Caco-2 (cell line): Measurements from ENCODE around the gene PXK. TPM values are rescaled to one million over a fixed set of nuclear protein-coding genes. Genes with fewer than 3 reads are reported as not detected.

ENCODE experiments used
- BruUV-seq: library from RNA; stranded (reverse); fragments of 400-500 nt; replicated peaks from 2 replicates; lab custom pipeline; 2021; lab: Mats Ljungman, UMichigan
- CTCF ChIA-PET: fragments of 300-600 bp; sonication (Branson Sonifier 250); formaldehyde crosslinking; loops from one replicate; lab custom pipeline; 2022; ENCODE audit warnings: antibody characterized with exemption; lab: Charles Lee
- POLR2A ChIA-PET: fragments of 300-600 bp; sonication (Branson Sonifier 250); formaldehyde crosslinking; loops from one replicate; lab custom pipeline; 2022; ENCODE audit warnings: antibody characterized with exemption; lab: Charles Lee
- DNase-seq, 2 experiments: peaks; one replicate each; pipeline versions ENCODE4 v3.0.0 to v3.0.0-alpha.2; 2020 to 2022
- H3K27me3 ChIP-seq: replicated peaks from 2 replicates; pipeline ENCODE4 v1.6.0; 2011; ENCODE audit warnings: low read length; ENCODE audit not compliant: control insufficient read depth, insufficient read depth
- H3K36me3 ChIP-seq: 2 replicates; pipeline ENCODE4 v1.5.1; 2011; ENCODE audit warnings: low read length; ENCODE audit not compliant: control insufficient read depth, insufficient read depth
- H3K4me1 ChIP-seq: fragments of 250-450 bp; sonication (Bioruptor Pico); 2 replicates; pipeline ENCODE4 v1.5.1; 2020; ENCODE audit warnings: mild to moderate bottlenecking
- H3K4me3 ChIP-seq: 2 replicates; pipeline ENCODE4 v1.5.1; 2011; ENCODE audit warnings: low read depth, mild to moderate bottlenecking, control low read depth, low read length
- H3K9me3 ChIP-seq: fragments of 250-450 bp; sonication (Bioruptor Pico); 2 replicates; pipeline ENCODE4 v1.5.1; 2020; ENCODE audit warnings: mild to moderate bottlenecking, moderate library complexity
- H3K27ac Mint-ChIP-seq: one replicate; pipeline ENCODE4 v1.8.0; 2022; ENCODE audit warnings: mixed read lengths; ENCODE audit not compliant: unreplicated experiment
- H3K27me3 Mint-ChIP-seq: one replicate; pipeline ENCODE4 v1.8.0; 2022; ENCODE audit warnings: mixed read lengths; ENCODE audit not compliant: insufficient read depth, unreplicated experiment
- H3K36me3 Mint-ChIP-seq: one replicate; pipeline ENCODE4 v1.8.0; 2022; ENCODE audit warnings: mild to moderate bottlenecking, mixed read lengths; ENCODE audit not compliant: insufficient read depth, unreplicated experiment
- H3K4me1 Mint-ChIP-seq: one replicate; pipeline ENCODE4 v1.8.0; 2022; ENCODE audit warnings: low read depth, mixed read lengths; ENCODE audit not compliant: unreplicated experiment
- H3K4me3 Mint-ChIP-seq: one replicate; pipeline ENCODE4 v1.8.0; 2022; ENCODE audit warnings: mild to moderate bottlenecking, moderate library complexity, mixed read lengths; ENCODE audit not compliant: unreplicated experiment
- H3K9me3 Mint-ChIP-seq: one replicate; pipeline ENCODE4 v1.8.0; 2022; ENCODE audit warnings: mixed read lengths; ENCODE audit not compliant: unreplicated experiment
- intact Hi-C: fragments of 100-400 bp; cut with micrococcal nuclease; formaldehyde crosslinking; loops from one replicate; pipeline ENCODE4 v1.10.0; 2022; ENCODE audit not compliant: unreplicated experiment
- total RNA-seq: library from RNA; stranded (reverse); gene quantifications from 2 replicates; pipeline ENCODE4 v1.2.3, GENCODE V29; 2022
- TF ChIP-seq, protein P1 (sequence below), 2 experiments: fragments of 200-600 bp in 1 of 2; IDR thresholded peaks; 1 replicate in 1 of 2; 2 replicates in 1 of 2; pipeline versions ENCODE4 v1.5.1 to v1.8.0; 2011 to 2022; ENCODE audit warnings: antibody characterized with exemption in 1 of 2, control low read depth in 1 of 2, inconsistent platforms in 1 of 2, low read depth in 1 of 2, low read length in 1 of 2, mild to moderate bottlenecking in 1 of 2, moderate library complexity in 1 of 2; ENCODE audit not compliant: insufficient read depth in 1 of 2, severe bottlenecking in 1 of 2, unreplicated experiment in 1 of 2

Gene PXK
- total RNA-seq, 1 experiment from 2014 or later: 9.1 TPM

DNA sequence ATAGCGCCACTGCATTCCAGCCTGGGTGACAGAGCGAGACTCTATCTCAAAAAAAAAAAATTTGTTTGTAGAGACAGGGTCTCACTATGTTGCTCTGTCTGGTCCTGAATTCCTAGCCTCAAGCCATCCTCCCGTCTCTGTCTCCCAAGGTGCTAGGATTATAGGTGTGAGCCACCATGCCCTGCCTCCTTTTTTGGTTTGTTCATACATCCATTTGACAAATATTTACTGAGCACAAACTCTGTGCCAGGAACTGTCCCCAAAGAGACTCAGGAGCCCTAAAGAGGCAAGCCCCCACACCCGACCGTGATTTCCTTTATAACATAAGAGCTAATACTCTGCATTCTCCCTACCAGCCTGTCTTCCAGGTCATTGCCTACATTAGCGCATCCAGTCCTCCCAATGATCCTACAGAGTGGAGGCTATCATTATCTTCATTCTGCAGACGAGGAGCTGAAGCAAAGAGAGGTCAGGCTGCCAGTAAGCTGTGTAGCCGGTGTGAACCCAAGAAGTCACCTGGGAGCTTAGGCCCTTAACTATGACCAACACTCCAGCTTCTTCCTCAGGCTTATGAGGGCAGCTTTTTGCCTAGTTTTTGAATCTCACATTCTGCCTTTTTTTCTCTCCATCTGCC, 6.3 kb upstream of the PXK start:
- intact Hi-C loops: loop anchor here (5.0 to 10.0 kb wide), 2 partner anchors 211 to 308 kb away; partner anchors contain the start of gene ACOX2
- CTCF ChIA-PET: interaction anchor here (0.8 kb wide), 1 partner anchor 20 kb away, joined by 3 read pairs; the partner anchor contains the start of genes HTD2 and RPP14
- Mint-ChIP-seq H3K27ac (no peak overlapping the region), H3K36me3 (peaks cover 4% of the 10 kb centered on the region), H3K9me3 (no peaks in the 10 kb centered on the region), H3K27me3 (no peaks in the 10 kb centered on the region), H3K4me1 (peaks cover 6% of the 10 kb centered on the region), H3K4me3 (no peak overlapping the region)
- Histone ChIP-seq H3K4me3 (no peak overlapping the region), H3K36me3 (no peaks in the 10 kb centered on the region), H3K4me1 (peaks cover 17% of the 10 kb centered on the region), H3K27me3 (no peaks in the 10 kb centered on the region), H3K9me3 (no peaks in the 10 kb centered on the region)
- TF ChIP-seq, protein P1, sequence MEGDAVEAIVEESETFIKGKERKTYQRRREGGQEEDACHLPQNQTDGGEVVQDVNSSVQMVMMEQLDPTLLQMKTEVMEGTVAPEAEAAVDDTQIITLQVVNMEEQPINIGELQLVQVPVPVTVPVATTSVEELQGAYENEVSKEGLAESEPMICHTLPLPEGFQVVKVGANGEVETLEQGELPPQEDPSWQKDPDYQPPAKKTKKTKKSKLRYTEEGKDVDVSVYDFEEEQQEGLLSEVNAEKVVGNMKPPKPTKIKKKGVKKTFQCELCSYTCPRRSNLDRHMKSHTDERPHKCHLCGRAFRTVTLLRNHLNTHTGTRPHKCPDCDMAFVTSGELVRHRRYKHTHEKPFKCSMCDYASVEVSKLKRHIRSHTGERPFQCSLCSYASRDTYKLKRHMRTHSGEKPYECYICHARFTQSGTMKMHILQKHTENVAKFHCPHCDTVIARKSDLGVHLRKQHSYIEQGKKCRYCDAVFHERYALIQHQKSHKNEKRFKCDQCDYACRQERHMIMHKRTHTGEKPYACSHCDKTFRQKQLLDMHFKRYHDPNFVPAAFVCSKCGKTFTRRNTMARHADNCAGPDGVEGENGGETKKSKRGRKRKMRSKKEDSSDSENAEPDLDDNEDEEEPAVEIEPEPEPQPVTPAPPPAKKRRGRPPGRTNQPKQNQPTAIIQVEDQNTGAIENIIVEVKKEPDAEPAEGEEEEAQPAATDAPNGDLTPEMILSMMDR (IDR thresholded peaks at IDR 0.05; ENCODE audit: insufficient read depth in 1 of 2, low read depth in 1 of 2, low read length in 1 of 2, severe bottlenecking in 1 of 2, unreplicated experiment in 1 of 2): no peak
- BruUV-seq: no TSS peak
- POLR2A ChIA-PET: no interaction called here
- DNase-seq: no peak

DNA sequence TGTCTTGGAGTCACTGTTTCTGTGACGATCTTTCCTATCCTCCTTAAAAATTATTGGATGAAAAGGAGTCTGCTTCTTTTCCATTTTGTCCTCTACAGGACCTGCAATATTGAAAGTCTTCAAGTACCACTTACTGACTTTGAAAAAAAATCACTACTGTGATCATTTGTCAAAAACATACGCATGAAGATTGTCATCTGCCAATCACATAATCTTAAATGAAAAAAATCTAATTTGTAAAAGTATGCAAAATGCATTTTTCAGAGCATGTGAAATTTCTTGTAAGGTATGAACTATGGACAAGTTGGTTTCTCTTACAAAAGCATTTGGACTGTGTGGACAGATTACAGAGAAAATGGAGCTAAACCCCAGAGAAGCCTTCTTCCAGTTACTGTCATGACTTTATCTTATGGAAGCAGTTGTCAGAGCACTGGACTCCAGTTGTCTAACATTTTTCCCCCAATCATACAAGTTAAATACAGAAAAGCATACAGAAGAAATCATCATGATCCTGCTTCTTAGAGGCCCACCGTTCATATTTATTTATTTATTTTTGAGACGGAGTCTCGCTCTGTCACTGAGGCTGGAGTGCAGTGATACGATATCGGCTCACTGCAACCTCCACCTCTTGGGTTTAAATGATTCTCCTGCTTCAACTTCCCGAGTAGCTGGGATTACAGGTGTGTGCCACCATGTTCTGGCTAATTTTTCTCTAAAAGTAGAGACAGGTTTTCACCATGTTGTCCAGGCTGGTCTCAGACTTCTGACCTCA, 3.4 kb upstream of the PXK start:
- TF ChIP-seq, protein P1 (IDR thresholded peaks at IDR 0.05; ENCODE audit: insufficient read depth in 1 of 2, low read depth in 1 of 2, low read length in 1 of 2, severe bottlenecking in 1 of 2, unreplicated experiment in 1 of 2): no peak
- H3K4me1 Mint-ChIP-seq: peaks cover 6% of the 10 kb centered on the region
- H3K36me3 ChIP-seq: no peaks in the 10 kb centered on the region
- BruUV-seq: no TSS peak
- no peaks in the 10 kb centered on the region for H3K27me3 Mint-ChIP-seq
- CTCF ChIA-PET: no interaction called here
- no peak overlapping the region for H3K27ac Mint-ChIP-seq
- no peak for DNase-seq
- H3K4me3 Mint-ChIP-seq: no peak overlapping the region
- H3K9me3 Mint-ChIP-seq: no peaks in the 10 kb centered on the region
- H3K27me3 ChIP-seq: no peaks in the 10 kb centered on the region; the same call in 1 of the 2 replicates
- H3K36me3 Mint-ChIP-seq: no peaks in the 10 kb centered on the region
- peaks cover 17% of the 10 kb centered on the region for H3K4me1 ChIP-seq
- no peak overlapping the region for H3K4me3 ChIP-seq
- no peaks in the 10 kb centered on the region for H3K9me3 ChIP-seq
- POLR2A ChIA-PET: no interaction called here
- intact Hi-C loops: loop anchor here (5.0 to 10.0 kb wide), 2 partner anchors 208 to 305 kb away; partner anchors contain the start of gene ACOX2

DNA sequence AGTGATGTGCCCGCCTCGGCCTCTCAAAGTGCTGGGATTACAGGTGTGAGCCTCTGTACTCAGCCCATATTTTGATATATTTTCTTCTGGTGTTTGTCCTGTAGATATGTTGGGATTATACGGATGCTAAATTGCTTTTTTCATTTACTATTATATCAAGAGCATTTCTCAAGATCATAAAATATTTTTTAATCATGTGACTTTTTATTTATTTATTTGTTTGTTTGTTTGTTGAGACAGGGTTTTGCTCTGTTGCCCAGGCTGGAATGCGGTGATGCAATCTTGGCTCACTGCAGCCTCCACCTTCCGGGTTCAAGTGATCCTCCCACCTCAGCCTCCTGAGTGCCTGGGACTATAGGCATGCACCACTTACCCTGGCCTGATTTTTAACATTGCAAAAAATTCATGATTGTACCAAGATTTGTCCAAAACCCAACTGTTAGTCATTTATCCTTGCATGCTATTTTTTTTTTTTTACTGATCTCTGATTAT, 2.7 kb upstream of the PXK start:
- Mint-ChIP-seq H3K4me3 (no peak overlapping the region), H3K27ac (no peak overlapping the region), H3K36me3 (no peaks in the 10 kb centered on the region), H3K27me3 (no peaks in the 10 kb centered on the region), H3K4me1 (peaks cover 13% of the 10 kb centered on the region), H3K9me3 (no peaks in the 10 kb centered on the region)
- ChIA-PET POLR2A (no interaction called here), CTCF (no interaction called here)
- TF ChIP-seq, protein P1 (IDR thresholded peaks at IDR 0.05; ENCODE audit: insufficient read depth in 1 of 2, low read depth in 1 of 2, low read length in 1 of 2, severe bottlenecking in 1 of 2, unreplicated experiment in 1 of 2): no peak
- Histone ChIP-seq H3K4me3 (no peak overlapping the region), H3K9me3 (no peaks in the 10 kb centered on the region), H3K4me1 (peaks cover 14% of the 10 kb centered on the region), H3K27me3 (no peaks in the 10 kb centered on the region; the same call in 1 of the 2 replicates), H3K36me3 (no peaks in the 10 kb centered on the region)
- DNase-seq: no peak
- intact Hi-C loops: loop anchor here (5.0 to 10.0 kb wide), 2 partner anchors 207 to 305 kb away; partner anchors contain the start of gene ACOX2
- no TSS peak for BruUV-seq
